Measurements from ENCODE around the gene PTGFRN. TPM values are rescaled to one million over a fixed set of nuclear protein-coding genes. Genes with fewer than 3 reads are reported as not detected.

The PTGFRN gene
- total and polyA plus RNA-seq, 9 of the 15 experiments (the other 6 are each of a cell fraction or from before 2014, with no cell fraction given) = 17.3 to 33.1 (median 25.7) TPM

DNA sequence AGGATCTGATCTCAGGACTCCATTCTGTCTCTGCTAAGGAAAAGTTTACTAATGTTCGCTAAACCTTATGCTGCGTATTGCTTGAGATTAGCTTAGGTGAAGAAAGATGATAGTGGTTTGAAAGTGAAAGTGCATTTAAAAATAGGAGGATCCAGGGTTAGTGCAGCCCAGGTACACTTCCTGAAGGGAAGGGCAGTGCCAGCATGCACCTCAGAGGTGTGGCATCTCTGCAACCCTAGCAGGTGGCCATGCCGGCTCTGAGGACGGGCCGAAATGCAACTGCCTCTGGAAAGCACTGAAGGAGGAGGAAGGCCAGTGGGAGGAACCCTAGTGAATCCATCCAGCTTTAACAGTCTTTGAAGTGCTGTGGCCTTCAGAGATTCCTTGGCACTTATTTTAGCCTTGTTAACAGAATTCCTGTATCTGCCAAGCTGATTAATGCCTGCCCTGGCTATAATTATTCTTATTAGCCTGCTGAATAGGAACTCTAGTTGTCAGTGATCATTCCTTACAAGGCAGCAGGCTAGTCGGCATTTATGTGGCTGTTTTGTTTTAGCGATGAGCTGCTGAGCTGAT lies 5.5 kb downstream of the PTGFRN start (continued):
- no peak for TF ChIP-seq THAP12 (CRISPR knock-in tag; IDR thresholded peaks at IDR 0.05)
- no peak for TF ChIP-seq TCFL5 (CRISPR knock-in tag; conservative IDR thresholded peaks at IDR 0.05)
- no peak for TF ChIP-seq TFAM (CRISPR knock-in tag; conservative IDR thresholded peaks at IDR 0.05)
- TF ChIP-seq, protein P1, sequence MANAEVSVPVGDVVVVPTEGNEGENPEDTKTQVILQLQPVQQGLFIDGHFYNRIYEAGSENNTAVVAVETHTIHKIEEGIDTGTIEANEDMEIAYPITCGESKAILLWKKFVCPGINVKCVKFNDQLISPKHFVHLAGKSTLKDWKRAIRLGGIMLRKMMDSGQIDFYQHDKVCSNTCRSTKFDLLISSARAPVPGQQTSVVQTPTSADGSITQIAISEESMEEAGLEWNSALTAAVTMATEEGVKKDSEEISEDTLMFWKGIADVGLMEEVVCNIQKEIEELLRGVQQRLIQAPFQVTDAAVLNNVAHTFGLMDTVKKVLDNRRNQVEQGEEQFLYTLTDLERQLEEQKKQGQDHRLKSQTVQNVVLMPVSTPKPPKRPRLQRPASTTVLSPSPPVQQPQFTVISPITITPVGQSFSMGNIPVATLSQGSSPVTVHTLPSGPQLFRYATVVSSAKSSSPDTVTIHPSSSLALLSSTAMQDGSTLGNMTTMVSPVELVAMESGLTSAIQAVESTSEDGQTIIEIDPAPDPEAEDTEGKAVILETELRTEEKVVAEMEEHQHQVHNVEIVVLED (CRISPR knock-in tag; IDR thresholded peaks at IDR 0.05) = no peak
- no peak for TF ChIP-seq ZNF76 (CRISPR knock-in tag; IDR thresholded peaks at IDR 0.05; ENCODE audit: borderline replicate concordance)
- TF ChIP-seq ZNF23 (CRISPR knock-in tag; IDR thresholded peaks at IDR 0.05) = no peak

DNA sequence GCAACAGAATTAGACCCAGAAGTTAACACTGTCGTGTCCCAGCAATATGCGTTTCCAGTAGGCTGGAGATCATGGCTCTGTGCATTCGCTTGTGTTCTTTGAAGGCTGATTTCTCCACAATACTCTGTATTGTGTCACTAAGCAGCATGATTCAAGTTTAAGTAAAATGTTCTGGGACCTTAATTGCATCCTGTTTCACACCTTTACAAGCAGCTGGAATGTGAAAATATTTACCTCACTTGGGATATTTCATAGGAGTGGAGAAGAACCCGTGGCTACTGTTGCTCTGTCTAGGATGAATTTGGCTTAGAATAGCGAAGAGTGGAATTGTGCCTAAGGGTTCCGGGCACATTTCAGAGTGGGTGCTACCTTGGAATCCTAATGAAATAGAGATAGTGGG lies 6.3 kb downstream of the PTGFRN start:
- H3K27ac ChIP-seq (ENCODE audit: extremely low read depth, low read depth, low read length) = no peak overlapping the region
- CTCF ChIA-PET (ENCODE audit: low intra/inter-chr PET ratio) = no interaction called here
- no peak for DNase-seq (ENCODE audit: extremely low read depth in 1 of 4, low spot score in 3 of 4)
- no peak overlapping the region for H3K4me3 ChIP-seq
- peaks cover 31 to 71% of the 10 kb centered on the region in 2 experiments for H3K4me1 ChIP-seq (replicated peaks in 1 of 2; ENCODE audit: control insufficient read depth in 2 of 2, insufficient read depth in 2 of 2, low read length in 2 of 2)
- POLR2A ChIA-PET = interaction anchor here (0.6 to 2.4 kb wide), 11 partner anchors 10 to 551 kb away, joined by 3 to 12 read pairs (median 3); no protein-coding TSS in a partner anchor
- no peak overlapping the region for H2AFZ ChIP-seq (ENCODE audit: low read depth, low read length)
- no peak for FAIRE-seq
- peaks cover 86% of the 10 kb centered on the region for H3K79me2 ChIP-seq (ENCODE audit: control insufficient read depth, insufficient read depth, low read length)
- intact Hi-C loops (cut with micrococcal nuclease) (loop anchor here (5.0 kb wide), 2 partner anchors 69 to 179 kb away; no protein-coding TSS in a partner anchor), in situ Hi-C loops (cut with MboI) (no loop called here)
- no peaks in the 10 kb centered on the region for H3K9me3 ChIP-seq (replicated peaks; ENCODE audit: control insufficient read depth, insufficient read depth, low read depth, low read length)
- 82% methylated on average over 6 of the region's 6 CpGs for WGBS (ENCODE audit: insufficient coverage, low coverage, missing lambda C conversion rate)
- no peak for ATAC-seq
- no peaks in the 10 kb centered on the region for H4K20me1 ChIP-seq (replicated peaks; ENCODE audit: control insufficient read depth, insufficient read depth, low read length)
- no peak overlapping the region for H3K4me2 ChIP-seq (ENCODE audit: insufficient read depth, low read length)
- H3K36me3 ChIP-seq (ENCODE audit: control insufficient read depth, insufficient read depth, low read length) = peaks cover 10% of the 10 kb centered on the region; the same call in 2 of the 3 replicates
- BruUV-seq (replicated peaks) = no TSS peak
- H3K9me1 ChIP-seq (ENCODE audit: control insufficient read depth, insufficient read depth, low read length) = peaks cover 7% of the 10 kb centered on the region
- no peak overlapping the region for H3K9ac ChIP-seq (ENCODE audit: insufficient read depth in 1 of 2, low read depth in 2 of 2, low read length in 2 of 2)
- H3K27me3 ChIP-seq (ENCODE audit: control insufficient read depth in 2 of 2, insufficient read depth in 2 of 2, low read length in 2 of 2) = no peaks in the 10 kb centered on the region
- TF ChIP-seq SMAD4 (CRISPR knock-in tag; conservative IDR thresholded peaks at IDR 0.05) (no peak), JUNB (CRISPR knock-in tag; conservative IDR thresholded peaks at IDR 0.05) (no peak), KAT8 (IDR thresholded peaks at IDR 0.05; ENCODE audit: low read depth) (no peak), RNF2 (IDR thresholded peaks at IDR 0.05) (no peak), LCOR (CRISPR knock-in tag; IDR thresholded peaks at IDR 0.05) (no peak), HDAC2 (IDR thresholded peaks at IDR 0.05) (no peak), ARID2 (IDR thresholded peaks at IDR 0.05) (no peak), CCAR2 (IDR thresholded peaks at IDR 0.05; ENCODE audit: low read depth, low read length) (no peak)
- TF ChIP-seq, protein P2, sequence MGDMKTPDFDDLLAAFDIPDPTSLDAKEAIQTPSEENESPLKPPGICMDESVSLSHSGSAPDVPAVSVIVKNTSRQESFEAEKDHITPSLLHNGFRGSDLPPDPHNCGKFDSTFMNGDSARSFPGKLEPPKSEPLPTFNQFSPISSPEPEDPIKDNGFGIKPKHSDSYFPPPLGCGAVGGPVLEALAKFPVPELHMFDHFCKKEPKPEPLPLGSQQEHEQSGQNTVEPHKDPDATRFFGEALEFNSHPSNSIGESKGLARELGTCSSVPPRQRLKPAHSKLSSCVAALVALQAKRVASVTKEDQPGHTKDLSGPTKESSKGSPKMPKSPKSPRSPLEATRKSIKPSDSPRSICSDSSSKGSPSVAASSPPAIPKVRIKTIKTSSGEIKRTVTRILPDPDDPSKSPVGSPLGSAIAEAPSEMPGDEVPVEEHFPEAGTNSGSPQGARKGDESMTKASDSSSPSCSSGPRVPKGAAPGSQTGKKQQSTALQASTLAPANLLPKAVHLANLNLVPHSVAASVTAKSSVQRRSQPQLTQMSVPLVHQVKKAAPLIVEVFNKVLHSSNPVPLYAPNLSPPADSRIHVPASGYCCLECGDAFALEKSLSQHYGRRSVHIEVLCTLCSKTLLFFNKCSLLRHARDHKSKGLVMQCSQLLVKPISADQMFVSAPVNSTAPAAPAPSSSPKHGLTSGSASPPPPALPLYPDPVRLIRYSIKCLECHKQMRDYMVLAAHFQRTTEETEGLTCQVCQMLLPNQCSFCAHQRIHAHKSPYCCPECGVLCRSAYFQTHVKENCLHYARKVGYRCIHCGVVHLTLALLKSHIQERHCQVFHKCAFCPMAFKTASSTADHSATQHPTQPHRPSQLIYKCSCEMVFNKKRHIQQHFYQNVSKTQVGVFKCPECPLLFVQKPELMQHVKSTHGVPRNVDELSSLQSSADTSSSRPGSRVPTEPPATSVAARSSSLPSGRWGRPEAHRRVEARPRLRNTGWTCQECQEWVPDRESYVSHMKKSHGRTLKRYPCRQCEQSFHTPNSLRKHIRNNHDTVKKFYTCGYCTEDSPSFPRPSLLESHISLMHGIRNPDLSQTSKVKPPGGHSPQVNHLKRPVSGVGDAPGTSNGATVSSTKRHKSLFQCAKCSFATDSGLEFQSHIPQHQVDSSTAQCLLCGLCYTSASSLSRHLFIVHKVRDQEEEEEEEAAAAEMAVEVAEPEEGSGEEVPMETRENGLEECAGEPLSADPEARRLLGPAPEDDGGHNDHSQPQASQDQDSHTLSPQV (IDR thresholded peaks at IDR 0.05) = no peak
